ENCODE data around the gene TSHZ1.

Gene TSHZ1

DNA sequence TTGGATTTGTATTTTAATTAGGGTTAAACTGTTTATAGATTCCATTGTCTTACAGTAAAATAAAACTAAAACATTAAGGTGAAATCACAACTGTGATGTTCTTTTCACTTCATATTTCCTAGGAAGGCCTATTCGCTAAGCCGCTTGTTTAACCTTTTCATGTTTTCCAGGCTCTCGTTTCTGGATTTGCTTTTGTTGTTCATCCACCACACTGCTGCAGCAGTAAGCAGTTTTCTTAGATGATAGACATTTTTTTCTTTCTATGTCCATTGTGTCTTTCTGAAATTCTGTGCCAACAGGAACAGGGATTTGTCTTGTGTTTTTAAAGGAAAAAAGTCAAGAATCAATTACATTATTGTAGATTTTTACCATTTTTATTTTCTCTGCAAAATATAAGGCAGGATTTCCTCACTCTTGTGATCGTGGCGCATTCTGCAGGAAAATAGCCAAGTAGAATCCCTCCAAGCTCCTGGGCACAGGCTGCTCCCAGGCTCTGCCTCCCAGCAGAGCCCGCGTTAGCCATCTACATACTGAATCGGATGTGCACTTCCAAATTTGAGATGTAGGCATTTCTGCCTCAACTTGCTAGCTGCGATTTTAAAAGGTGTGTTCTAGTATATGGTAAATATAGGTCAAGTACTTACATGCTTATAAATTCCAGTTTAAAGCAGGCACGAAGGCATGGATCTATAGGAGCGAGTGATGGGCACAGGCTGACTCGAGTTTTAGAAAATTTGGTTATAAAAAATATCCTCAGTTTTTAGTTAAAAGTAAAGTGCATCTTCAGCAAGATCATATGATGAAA is 10.2 kb downstream of the TSHZ1 start:
- no peak for DNase-seq
- Histone ChIP-seq H3K4me3 (ENCODE audit: insufficient read depth, low read depth, low read length, poor library complexity, severe bottlenecking) (no peak overlapping the region), H3K27ac (ENCODE audit: insufficient read depth, low read length, poor library complexity, severe bottlenecking) (no peak overlapping the region)

DNA sequence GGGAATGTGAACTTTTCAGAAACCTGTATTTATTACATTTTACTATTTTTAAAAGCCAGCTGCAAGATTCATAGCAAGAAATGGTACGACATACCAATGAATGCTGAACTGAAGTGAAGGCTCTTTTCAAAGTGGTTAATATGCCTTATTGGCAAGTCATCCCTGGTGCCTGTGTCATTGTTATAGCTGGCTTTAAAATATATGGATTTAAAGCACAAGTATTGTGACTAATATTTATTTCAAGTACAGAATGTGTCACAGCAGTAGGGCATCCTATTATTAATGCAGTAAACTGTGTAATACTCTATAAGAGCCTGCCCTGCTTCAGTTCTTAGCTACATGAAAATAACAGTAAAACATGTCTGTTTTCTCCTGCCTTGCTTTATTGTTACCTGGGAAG is 10.8 kb downstream of the TSHZ1 start:
- Histone ChIP-seq H3K4me1 (ENCODE audit: control insufficient read depth, insufficient read depth, low read length, poor library complexity, severe bottlenecking) (peaks cover 20% of the 10 kb centered on the region), H3K4me3 (ENCODE audit: insufficient read depth, low read depth, low read length, poor library complexity, severe bottlenecking) (no peak overlapping the region), H3K27me3 (replicated peaks; ENCODE audit: control insufficient read depth, insufficient read depth, low read length, poor library complexity, severe bottlenecking) (no peaks in the 10 kb centered on the region), H3K27ac (ENCODE audit: insufficient read depth, low read length, poor library complexity, severe bottlenecking) (no peak overlapping the region), H3K9me3 (ENCODE audit: control insufficient read depth, low read length) (no peaks in the 10 kb centered on the region), H3K36me3 (ENCODE audit: control insufficient read depth, insufficient read depth, low read length) (no peaks in the 10 kb centered on the region)
- no peak for DNase-seq

More for the DNA sequence above, 10.2 kb downstream of the TSHZ1 start:
- no peaks in the 10 kb centered on the region for H3K36me3 ChIP-seq (ENCODE audit: control insufficient read depth, insufficient read depth, low read length)
- no peaks in the 10 kb centered on the region for H3K27me3 ChIP-seq (replicated peaks; ENCODE audit: control insufficient read depth, insufficient read depth, low read length, poor library complexity, severe bottlenecking)
- no peaks in the 10 kb centered on the region for H3K9me3 ChIP-seq (ENCODE audit: control insufficient read depth, low read length)
- H3K4me1 ChIP-seq (ENCODE audit: control insufficient read depth, insufficient read depth, low read length, poor library complexity, severe bottlenecking): peaks cover 23% of the 10 kb centered on the region

DNA sequence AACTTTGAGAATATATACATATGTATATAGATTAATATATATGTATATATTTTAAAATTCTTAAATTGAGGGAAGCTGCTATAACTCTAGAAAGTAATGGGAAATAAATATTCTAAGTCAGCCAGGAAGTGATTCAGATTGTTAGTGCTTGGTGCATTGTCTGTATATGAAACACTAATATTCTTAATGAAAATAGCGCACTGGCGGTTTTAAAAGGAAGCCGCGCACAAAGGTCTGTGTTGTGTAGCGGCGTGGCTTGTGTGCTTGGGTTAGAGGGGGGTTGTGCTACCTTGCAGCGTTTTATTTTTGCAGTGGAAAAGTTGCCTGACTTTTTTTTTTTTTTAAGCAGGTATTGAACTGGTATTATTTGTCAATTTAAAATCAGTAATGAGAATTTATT is 11.3 kb downstream of the TSHZ1 start:
- Histone ChIP-seq H3K4me3 (ENCODE audit: insufficient read depth, low read depth, low read length, poor library complexity, severe bottlenecking) (no peak overlapping the region), H3K27ac (ENCODE audit: insufficient read depth, low read length, poor library complexity, severe bottlenecking) (no peak overlapping the region), H3K9me3 (ENCODE audit: control insufficient read depth, low read length) (no peaks in the 10 kb centered on the region), H3K27me3 (replicated peaks; ENCODE audit: control insufficient read depth, insufficient read depth, low read length, poor library complexity, severe bottlenecking) (no peaks in the 10 kb centered on the region), H3K4me1 (ENCODE audit: control insufficient read depth, insufficient read depth, low read length, poor library complexity, severe bottlenecking) (peaks cover 15% of the 10 kb centered on the region), H3K36me3 (ENCODE audit: control insufficient read depth, insufficient read depth, low read length) (no peaks in the 10 kb centered on the region)
- no peak for DNase-seq

DNA sequence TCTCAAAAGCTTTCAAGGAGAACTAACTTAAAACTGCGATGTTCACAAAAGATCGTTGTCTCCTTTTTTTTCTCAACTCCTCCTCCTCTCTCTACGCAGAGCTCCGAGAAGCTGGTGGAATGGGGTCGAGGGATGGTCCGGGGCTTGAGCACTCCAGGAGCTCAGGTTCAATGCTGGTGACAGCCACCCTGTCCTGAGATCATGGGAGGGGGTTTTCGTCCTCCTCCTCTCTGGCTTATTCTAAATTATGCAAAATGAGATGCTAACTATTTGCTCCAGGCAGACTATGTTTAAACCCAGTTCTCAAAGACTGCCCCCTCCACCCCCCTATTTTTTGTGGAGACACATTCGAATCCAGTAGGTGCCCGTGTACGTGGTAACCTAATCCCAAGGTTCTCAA is 11.8 kb downstream of the TSHZ1 start:
- no peaks in the 10 kb centered on the region for H3K9me3 ChIP-seq (ENCODE audit: control insufficient read depth, low read length)
- H3K27me3 ChIP-seq (replicated peaks; ENCODE audit: control insufficient read depth, insufficient read depth, low read length, poor library complexity, severe bottlenecking): no peaks in the 10 kb centered on the region
- no peak for DNase-seq
- no peak overlapping the region for H3K27ac ChIP-seq (ENCODE audit: insufficient read depth, low read length, poor library complexity, severe bottlenecking)
- H3K4me3 ChIP-seq (ENCODE audit: insufficient read depth, low read depth, low read length, poor library complexity, severe bottlenecking): no peak overlapping the region
- peaks cover 13% of the 10 kb centered on the region for H3K4me1 ChIP-seq (ENCODE audit: control insufficient read depth, insufficient read depth, low read length, poor library complexity, severe bottlenecking)
- H3K36me3 ChIP-seq (ENCODE audit: control insufficient read depth, insufficient read depth, low read length): no peaks in the 10 kb centered on the region

DNA sequence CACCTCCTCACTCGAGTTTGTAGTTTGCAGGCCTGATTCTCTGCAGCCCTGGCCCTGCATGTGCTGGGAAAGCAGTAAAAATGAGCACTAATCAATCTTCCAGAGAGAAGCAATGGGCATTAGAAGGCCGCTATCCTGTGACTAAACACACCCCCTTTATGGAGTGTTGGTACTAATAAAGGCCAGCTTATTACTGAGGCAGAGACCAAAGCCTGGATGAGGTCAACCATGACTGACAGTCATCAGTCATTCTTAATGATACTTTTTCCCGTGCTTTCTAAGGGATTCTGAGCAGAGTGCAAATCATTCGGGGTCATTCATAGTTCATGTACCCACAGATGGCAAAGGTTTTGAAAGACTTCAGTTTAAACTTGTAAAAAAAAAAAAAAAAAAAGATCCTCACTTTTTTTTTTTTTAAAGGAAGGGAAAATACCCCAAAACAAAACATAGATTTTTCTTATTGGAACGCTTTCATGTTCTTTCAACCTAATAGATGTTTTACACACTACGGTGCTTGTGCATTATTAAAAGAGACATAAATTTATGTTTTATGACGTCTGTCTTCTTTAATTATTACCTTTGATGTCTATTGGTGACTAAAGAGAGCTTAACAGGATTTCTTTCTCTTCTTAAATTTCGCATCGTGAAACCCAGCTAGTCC is 13.2 kb downstream of the TSHZ1 start:
- Histone ChIP-seq H3K27me3 (replicated peaks; ENCODE audit: control insufficient read depth, insufficient read depth, low read length, poor library complexity, severe bottlenecking) (no peaks in the 10 kb centered on the region), H3K36me3 (ENCODE audit: control insufficient read depth, insufficient read depth, low read length) (no peaks in the 10 kb centered on the region), H3K27ac (ENCODE audit: insufficient read depth, low read length, poor library complexity, severe bottlenecking) (no peak overlapping the region), H3K9me3 (ENCODE audit: control insufficient read depth, low read length) (no peaks in the 10 kb centered on the region), H3K4me1 (ENCODE audit: control insufficient read depth, insufficient read depth, low read length, poor library complexity, severe bottlenecking) (peaks cover 9% of the 10 kb centered on the region), H3K4me3 (ENCODE audit: insufficient read depth, low read depth, low read length, poor library complexity, severe bottlenecking) (no peak overlapping the region)
- DNase-seq: no peak

DNA sequence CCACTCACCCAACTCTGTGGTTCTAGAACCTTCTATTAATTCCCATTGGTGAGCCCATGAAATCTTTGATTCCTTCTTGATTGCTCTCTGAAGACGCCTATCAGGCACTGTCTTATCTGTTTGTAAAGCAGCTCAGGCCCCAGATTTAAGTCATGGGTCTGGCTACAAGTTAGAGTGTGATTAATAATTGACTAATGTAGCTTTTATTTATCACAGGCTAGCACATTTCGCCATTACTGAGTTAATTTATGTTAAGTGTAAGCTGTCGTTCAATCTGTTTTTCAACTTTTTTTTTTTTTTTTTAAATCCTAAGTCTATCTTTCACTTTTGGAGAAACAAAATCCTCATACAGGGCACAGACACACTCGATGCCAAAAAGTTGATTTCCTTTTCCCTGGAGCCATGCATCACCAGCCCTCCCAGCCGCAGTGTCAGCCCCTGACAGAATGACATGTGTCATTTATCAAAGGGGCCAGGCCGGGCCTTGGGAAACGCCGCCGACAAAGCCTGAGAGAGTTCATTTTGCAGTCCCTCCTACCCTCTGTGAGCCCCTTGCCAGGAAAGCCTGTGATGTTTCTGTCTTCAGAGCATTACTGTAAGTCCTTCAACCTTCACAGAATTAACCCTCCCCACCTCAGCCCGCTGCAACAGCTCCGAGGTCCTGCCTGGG is 15.8 kb downstream of the TSHZ1 start:
- H3K4me3 ChIP-seq (ENCODE audit: insufficient read depth, low read depth, low read length, poor library complexity, severe bottlenecking): no peak overlapping the region
- no peak overlapping the region for H3K27ac ChIP-seq (ENCODE audit: insufficient read depth, low read length, poor library complexity, severe bottlenecking)
- no peaks in the 10 kb centered on the region for H3K36me3 ChIP-seq (ENCODE audit: control insufficient read depth, insufficient read depth, low read length)
- H3K27me3 ChIP-seq (replicated peaks; ENCODE audit: control insufficient read depth, insufficient read depth, low read length, poor library complexity, severe bottlenecking): no peaks in the 10 kb centered on the region
- no peaks in the 10 kb centered on the region for H3K9me3 ChIP-seq (ENCODE audit: control insufficient read depth, low read length)
- peaks cover 9% of the 10 kb centered on the region for H3K4me1 ChIP-seq (ENCODE audit: control insufficient read depth, insufficient read depth, low read length, poor library complexity, severe bottlenecking)
- no peak for DNase-seq

DNA sequence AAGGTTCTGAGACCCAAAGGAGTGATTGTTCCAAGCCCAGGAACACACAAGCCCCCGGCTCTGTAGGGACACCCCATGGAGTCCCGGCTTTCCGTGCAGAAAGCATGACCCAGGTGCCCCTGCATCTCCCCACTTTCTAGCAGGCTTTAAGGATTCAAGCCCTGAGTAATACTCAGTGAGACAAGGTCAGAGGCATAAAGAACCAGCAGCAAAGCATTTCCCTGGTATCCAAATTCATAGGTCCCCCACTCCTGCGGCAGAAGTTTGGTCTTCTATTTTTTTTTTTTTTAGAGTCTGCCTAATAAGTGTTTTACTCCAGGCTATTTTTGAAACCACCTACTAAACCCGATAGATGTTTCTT is 16.3 kb downstream of the TSHZ1 start:
- no peak overlapping the region for H3K27ac ChIP-seq (ENCODE audit: insufficient read depth, low read length, poor library complexity, severe bottlenecking)
- no peak overlapping the region for H3K4me3 ChIP-seq (ENCODE audit: insufficient read depth, low read depth, low read length, poor library complexity, severe bottlenecking)
- H3K27me3 ChIP-seq (replicated peaks; ENCODE audit: control insufficient read depth, insufficient read depth, low read length, poor library complexity, severe bottlenecking): no peaks in the 10 kb centered on the region
- no peak for DNase-seq
- H3K4me1 ChIP-seq (ENCODE audit: control insufficient read depth, insufficient read depth, low read length, poor library complexity, severe bottlenecking): peaks cover 7% of the 10 kb centered on the region
- no peaks in the 10 kb centered on the region for H3K9me3 ChIP-seq (ENCODE audit: control insufficient read depth, low read length)
- no peaks in the 10 kb centered on the region for H3K36me3 ChIP-seq (ENCODE audit: control insufficient read depth, insufficient read depth, low read length)

DNA sequence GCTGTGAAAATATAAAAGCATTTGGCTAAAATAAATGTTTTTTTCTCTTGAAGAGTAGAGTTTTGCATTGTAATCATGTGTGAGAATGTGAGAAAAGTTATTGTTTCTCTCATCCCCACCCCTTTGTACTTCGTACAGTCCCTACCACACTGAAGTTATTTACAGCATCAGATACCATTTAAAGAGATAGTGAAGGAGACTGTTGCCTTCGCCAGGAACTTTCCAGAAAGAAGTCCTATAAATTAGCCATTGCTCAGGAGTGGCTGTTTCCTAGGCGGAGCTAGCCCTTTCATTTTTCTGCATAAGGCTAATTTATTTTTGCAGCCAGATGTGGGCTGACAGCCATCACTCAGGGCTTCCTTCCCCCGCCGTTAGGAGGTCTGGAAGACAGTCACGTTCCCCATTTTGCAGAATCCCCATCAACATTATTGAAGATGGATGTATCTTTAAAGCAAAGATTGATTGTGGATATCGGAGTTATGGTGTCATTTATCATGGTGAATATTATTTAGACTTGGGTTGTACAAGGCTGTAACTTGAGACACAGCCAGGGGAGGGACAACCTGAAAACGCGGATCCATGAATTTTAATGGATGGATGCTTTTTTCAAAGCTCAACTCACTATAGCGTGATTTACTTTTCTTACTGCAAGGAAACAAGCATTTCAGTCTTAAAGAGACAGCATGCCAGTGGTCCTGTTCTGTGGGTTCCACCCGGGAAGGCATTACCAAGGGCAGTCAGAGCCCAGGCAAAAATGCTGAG is 17.1 kb downstream of the TSHZ1 start:
- no peaks in the 10 kb centered on the region for H3K36me3 ChIP-seq (ENCODE audit: control insufficient read depth, insufficient read depth, low read length)
- no peak overlapping the region for H3K27ac ChIP-seq (ENCODE audit: insufficient read depth, low read length, poor library complexity, severe bottlenecking)
- H3K9me3 ChIP-seq (ENCODE audit: control insufficient read depth, low read length): no peaks in the 10 kb centered on the region
- peaks cover 1% of the 10 kb centered on the region for H3K4me1 ChIP-seq (ENCODE audit: control insufficient read depth, insufficient read depth, low read length, poor library complexity, severe bottlenecking)
- no peaks in the 10 kb centered on the region for H3K27me3 ChIP-seq (replicated peaks; ENCODE audit: control insufficient read depth, insufficient read depth, low read length, poor library complexity, severe bottlenecking)
- DNase-seq: no peak
- no peak overlapping the region for H3K4me3 ChIP-seq (ENCODE audit: insufficient read depth, low read depth, low read length, poor library complexity, severe bottlenecking)

DNA sequence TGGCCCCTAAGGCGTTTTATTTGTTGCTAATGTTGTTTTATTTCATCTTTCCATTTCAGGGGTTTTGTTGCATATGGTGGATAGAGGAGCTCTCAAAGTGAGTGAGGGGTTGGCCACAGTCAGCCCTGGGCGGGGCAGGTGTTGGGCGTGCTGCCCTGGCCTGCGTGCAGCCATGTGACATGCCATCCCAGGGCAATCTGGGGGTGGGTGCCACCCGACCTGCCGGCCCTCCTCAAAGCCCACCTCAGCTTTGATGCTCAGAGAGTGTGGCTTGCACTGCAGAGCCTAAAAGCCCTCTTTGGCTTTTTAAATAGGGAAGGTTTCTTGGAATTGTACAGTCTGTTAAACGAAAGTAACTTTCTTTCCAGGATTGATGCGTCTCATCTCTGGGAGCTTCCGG is 18.4 kb downstream of the TSHZ1 start:
- Histone ChIP-seq H3K9me3 (ENCODE audit: control insufficient read depth, low read length) (no peaks in the 10 kb centered on the region), H3K27ac (ENCODE audit: insufficient read depth, low read length, poor library complexity, severe bottlenecking) (no peak overlapping the region), H3K4me1 (ENCODE audit: control insufficient read depth, insufficient read depth, low read length, poor library complexity, severe bottlenecking) (no peaks in the 10 kb centered on the region), H3K4me3 (ENCODE audit: insufficient read depth, low read depth, low read length, poor library complexity, severe bottlenecking) (no peak overlapping the region), H3K27me3 (replicated peaks; ENCODE audit: control insufficient read depth, insufficient read depth, low read length, poor library complexity, severe bottlenecking) (no peaks in the 10 kb centered on the region), H3K36me3 (ENCODE audit: control insufficient read depth, insufficient read depth, low read length) (no peaks in the 10 kb centered on the region)
- DNase-seq: no peak

Data from effector memory CD4-positive, alpha-beta T cell (primary cell).